Thyroid gland (tissue), 4 donors: ENCODE results near the gene CHRM3. TPM values are rescaled to one million over a fixed set of nuclear protein-coding genes. Genes with fewer than 3 reads are reported as not detected.
"Not testable (repeated sequence)": the region's sequence is repeated elsewhere in the genome, so short reads cannot be mapped to it uniquely, and the experiment has no call there.

Experiments
- DNase-seq, 2 donors: peaks; one replicate each; pipeline ENCODE4 v3.0.0-alpha.2; 2019
- H3K27ac ChIP-seq, 3 donors: fragments of 200-600 bp; sonication (generic); 1 replicate in 2 of 3; 2 replicates in 1 of 3; pipeline ENCODE4 v1.5.1; 2016 to 2019; ENCODE audit warnings: mild to moderate bottlenecking in 1 of 3, moderate library complexity in 1 of 3
- H3K27me3 ChIP-seq: fragments of 200-600 bp; sonication (generic); one replicate; pipeline ENCODE4 v1.5.1; 2019
- H3K36me3 ChIP-seq, 2 donors: fragments of 200-600 bp; sonication (generic); one replicate each; pipeline ENCODE4 v1.5.1; 2016 to 2019
- H3K4me1 ChIP-seq, 2 donors: fragments of 200-600 bp; sonication (generic); one replicate each; pipeline ENCODE4 v1.5.1; 2017 to 2019
- H3K4me3 ChIP-seq, 3 donors: fragments of 200-600 bp; sonication (generic); replicated peaks in 1 of 3; 1 replicate in 2 of 3; 2 replicates in 1 of 3; pipeline ENCODE4 v1.5.1; 2016; ENCODE audit warnings: mild to moderate bottlenecking in 1 of 3
- H3K9me3 ChIP-seq: fragments of 200-600 bp; sonication (generic); one replicate; pipeline ENCODE4 v1.5.1; 2017
- POLR2A ChIP-seq, 2 donors: fragments of 450-650 bp; IDR thresholded peaks; one replicate each; pipeline ENCODE4 v1.6.1; 2017; ENCODE audit warnings: antibody characterized with exemption in 2 of 2, mild to moderate bottlenecking in 2 of 2, moderate library complexity in 1 of 2
- WGBS, 2 donors: methylation state at CpG; one replicate each; pipeline ENCODE4 v1.1.5; 2017; 5-methylcytosine and 5-hydroxymethylcytosine counted together
- intact Hi-C: fragments of 100-400 bp; cut with DNase I; formaldehyde crosslinking; loops from one replicate; pipeline ENCODE4 v1.15.1; 2023
- total RNA-seq, 4 donors: library from RNA; depleted of rRNA; stranded (reverse); fragments of >200 nt; gene quantifications; one replicate each; pipeline ENCODE4 v1.2.3, GENCODE V29; 2016
- TF ChIP-seq, protein P1 (sequence below), 6 experiments: fragments of 200-600 bp in 3 of 6; fragments of 450-650 bp in 3 of 6; sonication (generic) in 3 of 6; IDR thresholded peaks; one replicate each; pipeline ENCODE4 v1.5.1; 2016 to 2019; ENCODE audit warnings: antibody characterized with exemption in 6 of 6, mild to moderate bottlenecking in 2 of 6, inconsistent platforms in 1 of 6, moderate library complexity in 1 of 6

The CHRM3 gene
- total RNA-seq, 4 donors from 2014 or later = 3.0 to 9.6 (median 6.2) TPM

DNA sequence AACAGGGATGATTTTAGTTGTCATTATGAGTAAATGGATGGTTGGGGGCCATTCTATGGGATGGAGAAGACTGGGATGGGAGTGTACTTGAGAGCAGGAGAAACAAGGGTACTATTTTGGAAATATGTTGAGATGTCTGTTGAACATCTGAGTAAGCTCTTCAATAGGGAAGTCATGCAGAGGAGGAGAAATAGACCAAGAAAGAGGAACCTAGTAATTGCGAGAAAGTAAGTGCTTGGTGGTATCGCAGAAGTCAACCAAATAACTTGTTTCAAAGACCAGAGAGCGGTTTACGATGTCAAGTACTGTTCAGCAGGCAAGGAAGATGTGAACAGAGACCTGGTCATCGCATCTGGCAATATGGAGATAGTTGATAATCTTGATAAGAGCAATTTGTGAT lies 22.4 kb upstream of the CHRM3 start:
- Histone ChIP-seq H3K27me3 (no peaks in the 10 kb centered on the region), H3K4me3 (no peak overlapping the region), H3K9me3 (no peaks in the 10 kb centered on the region), H3K36me3 (no peaks in the 10 kb centered on the region), H3K27ac (no peak overlapping the region), H3K4me1 (no peaks in the 10 kb centered on the region)
- DNase-seq = no peak
- no peak for TF ChIP-seq POLR2A (IDR thresholded peaks at IDR 0.05)
- intact Hi-C loops = no loop called here
- WGBS, 2 donors = 89 to 91% methylated on average over 5 of the region's 5 CpGs

DNA sequence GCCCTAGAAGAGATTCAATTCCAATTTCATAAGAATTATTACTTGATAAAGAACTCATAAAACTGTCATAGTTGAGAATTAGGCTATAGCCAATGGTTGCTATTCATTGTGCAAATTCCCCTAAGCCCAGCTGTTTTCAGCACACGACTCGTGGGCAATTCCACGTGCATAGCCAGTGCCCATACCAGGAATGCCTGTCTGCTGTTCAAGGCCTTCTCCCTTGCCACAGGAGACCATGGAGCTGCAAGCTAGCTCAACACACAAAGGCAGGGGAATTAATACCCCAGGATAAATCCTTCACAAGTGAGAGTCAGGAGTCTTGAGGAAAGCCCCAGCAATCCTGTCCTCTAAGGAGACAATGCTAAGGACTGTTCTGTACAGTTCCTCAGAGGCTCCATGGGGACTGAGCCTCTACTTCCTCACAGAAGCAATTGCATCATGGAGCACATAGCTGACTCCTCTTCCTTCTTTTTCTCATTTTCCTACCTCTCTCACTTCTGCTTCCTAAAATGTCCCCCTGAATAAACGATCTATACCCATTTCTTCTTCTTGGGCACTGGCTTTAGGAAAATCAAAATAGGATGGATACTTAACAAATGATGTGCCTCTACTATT lies 19.1 kb upstream of the CHRM3 start:
- WGBS, 2 donors = 85% methylated on average over 4 of the region's 4 CpGs
- intact Hi-C loops = no loop called here
- H3K4me3 ChIP-seq = no peak overlapping the region
- H3K9me3 ChIP-seq = no peaks in the 10 kb centered on the region
- H3K27ac ChIP-seq = no peak overlapping the region
- H3K4me1 ChIP-seq = no peaks in the 10 kb centered on the region
- H3K27me3 ChIP-seq = no peaks in the 10 kb centered on the region
- no peaks in the 10 kb centered on the region for H3K36me3 ChIP-seq
- no peak for TF ChIP-seq POLR2A (IDR thresholded peaks at IDR 0.05)
- TF ChIP-seq, protein P1, sequence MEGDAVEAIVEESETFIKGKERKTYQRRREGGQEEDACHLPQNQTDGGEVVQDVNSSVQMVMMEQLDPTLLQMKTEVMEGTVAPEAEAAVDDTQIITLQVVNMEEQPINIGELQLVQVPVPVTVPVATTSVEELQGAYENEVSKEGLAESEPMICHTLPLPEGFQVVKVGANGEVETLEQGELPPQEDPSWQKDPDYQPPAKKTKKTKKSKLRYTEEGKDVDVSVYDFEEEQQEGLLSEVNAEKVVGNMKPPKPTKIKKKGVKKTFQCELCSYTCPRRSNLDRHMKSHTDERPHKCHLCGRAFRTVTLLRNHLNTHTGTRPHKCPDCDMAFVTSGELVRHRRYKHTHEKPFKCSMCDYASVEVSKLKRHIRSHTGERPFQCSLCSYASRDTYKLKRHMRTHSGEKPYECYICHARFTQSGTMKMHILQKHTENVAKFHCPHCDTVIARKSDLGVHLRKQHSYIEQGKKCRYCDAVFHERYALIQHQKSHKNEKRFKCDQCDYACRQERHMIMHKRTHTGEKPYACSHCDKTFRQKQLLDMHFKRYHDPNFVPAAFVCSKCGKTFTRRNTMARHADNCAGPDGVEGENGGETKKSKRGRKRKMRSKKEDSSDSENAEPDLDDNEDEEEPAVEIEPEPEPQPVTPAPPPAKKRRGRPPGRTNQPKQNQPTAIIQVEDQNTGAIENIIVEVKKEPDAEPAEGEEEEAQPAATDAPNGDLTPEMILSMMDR (IDR thresholded peaks at IDR 0.05) = no peak
- no peak for DNase-seq

DNA sequence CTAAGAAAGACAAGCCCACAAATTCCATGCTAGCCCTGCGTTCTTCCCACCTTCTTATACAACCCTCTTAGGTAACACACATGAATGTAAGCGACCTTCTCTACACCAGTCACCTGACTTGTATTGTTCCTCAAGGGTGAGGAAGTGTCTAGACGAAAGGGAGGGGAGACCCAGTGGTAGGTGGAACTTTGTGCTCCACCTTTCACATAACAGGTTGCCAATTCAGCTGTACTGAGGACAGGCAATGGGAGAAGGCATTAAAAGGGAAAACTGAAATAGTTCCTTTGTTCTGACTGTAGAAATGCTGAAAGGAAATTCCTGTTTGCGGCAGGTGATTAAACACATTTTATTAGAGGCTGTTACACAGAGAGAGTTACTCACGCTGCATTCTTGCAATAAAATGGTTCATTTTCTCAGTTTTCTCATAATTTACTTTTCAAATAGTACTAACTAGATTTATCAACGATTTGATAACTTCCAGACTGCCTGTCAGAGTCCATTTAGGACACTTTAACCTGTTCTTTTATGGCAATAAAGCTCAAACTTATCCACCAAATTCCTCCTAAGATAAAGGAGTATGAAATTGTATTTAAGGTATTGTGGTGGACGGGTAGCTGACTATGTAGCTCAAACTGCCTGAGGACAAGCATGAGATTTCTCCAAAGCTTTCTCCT lies 17.8 kb upstream of the CHRM3 start:
- no peaks in the 10 kb centered on the region for H3K4me1 ChIP-seq
- no peaks in the 10 kb centered on the region for H3K9me3 ChIP-seq
- intact Hi-C loops = no loop called here
- H3K27me3 ChIP-seq = no peaks in the 10 kb centered on the region
- TF ChIP-seq POLR2A (IDR thresholded peaks at IDR 0.05) = no peak
- TF ChIP-seq, protein P1 (IDR thresholded peaks at IDR 0.05) = no peak
- whole genome bisulfite sequencing, 2 donors = 70 to 79% methylated on average over 7 of the region's 7 CpGs
- no peak overlapping the region for H3K27ac ChIP-seq
- H3K4me3 ChIP-seq = no peak overlapping the region
- no peaks in the 10 kb centered on the region for H3K36me3 ChIP-seq
- DNase-seq = no peak

DNA sequence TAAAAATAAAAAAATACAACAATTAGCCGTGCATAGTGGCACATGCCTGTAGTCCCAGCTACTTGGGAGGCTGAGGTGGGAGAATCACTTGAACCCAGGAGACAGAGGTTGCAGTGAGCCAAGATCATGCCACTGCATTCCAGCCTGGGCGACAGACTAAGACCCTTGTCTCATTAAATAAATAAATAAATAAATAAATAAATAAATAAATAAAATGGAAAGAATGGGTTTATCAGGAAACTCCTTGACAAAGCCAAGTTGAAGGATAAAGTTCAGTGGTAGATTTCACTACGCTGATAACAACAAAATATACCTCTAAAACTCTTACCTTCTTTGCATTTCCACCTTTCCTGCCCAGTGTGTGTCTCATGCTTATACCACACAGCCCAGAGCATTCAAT lies 15.5 kb upstream of the CHRM3 start:
- H3K4me1 ChIP-seq, DNase-seq, H3K27ac ChIP-seq, H3K4me3 ChIP-seq, H3K27me3 ChIP-seq, H3K9me3 ChIP-seq, intact Hi-C loops, H3K36me3 ChIP-seq: not testable (repeated sequence)
- WGBS, 2 donors = 61 to 65% methylated on average over 3 of the region's 3 CpGs

DNA sequence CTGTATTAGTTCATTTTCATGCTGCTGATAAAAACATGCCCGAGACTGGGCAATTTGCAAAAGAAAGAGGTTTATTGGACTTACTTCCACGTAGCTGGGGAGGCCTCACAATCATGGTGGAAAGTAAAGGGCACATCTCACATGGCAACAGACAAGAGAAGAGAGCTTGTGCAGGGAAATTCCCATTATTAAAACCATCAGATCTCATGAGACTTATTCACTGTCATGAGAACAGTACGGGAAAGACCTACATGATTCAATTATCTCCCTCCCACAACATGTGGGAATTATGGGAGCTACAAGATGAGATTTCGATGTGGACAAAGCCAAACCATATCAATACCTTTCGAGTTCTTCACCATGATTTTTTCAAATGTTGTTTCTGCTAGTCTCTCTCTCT lies 3.7 kb upstream of the CHRM3 start:
- TF ChIP-seq POLR2A (IDR thresholded peaks at IDR 0.05) = no peak
- TF ChIP-seq, protein P1 (IDR thresholded peaks at IDR 0.05) = no peak
- WGBS, 2 donors = 88 to 91% methylated on average over 5 of the region's 5 CpGs
- Histone ChIP-seq H3K4me1 (peaks cover 5 to 7% of the 10 kb centered on the region in 2 donors), H3K27ac (no peak overlapping the region), H3K27me3 (no peaks in the 10 kb centered on the region), H3K36me3 (no peaks in the 10 kb centered on the region), H3K9me3 (no peaks in the 10 kb centered on the region), H3K4me3 (no peak overlapping the region)
- DNase-seq = no peak
- intact Hi-C loops = no loop called here

DNA sequence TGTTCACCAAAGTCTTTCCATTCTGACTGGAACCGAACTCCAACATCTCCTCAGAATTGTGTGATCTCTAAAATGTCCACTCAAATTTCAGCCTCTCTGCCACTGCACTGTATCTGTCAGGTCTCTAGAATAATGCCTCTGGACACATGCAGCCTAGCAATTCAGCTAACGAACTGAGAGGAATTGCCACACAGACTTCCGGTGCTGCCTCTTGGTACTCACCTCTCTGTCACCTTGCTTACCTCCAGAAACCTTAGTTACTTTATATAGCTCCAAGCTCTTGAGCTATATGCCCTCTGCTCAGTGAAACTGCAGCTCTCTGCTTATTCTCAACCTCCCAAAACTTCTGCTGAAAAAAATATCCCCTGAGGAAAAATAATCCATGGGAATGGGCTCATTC lies 2.7 kb upstream of the CHRM3 start:
- Histone ChIP-seq H3K27me3 (no peaks in the 10 kb centered on the region), H3K4me3 (no peak overlapping the region), H3K36me3 (no peaks in the 10 kb centered on the region), H3K4me1 (peaks cover 5 to 9% of the 10 kb centered on the region in 2 donors), H3K27ac (no peak overlapping the region), H3K9me3 (no peaks in the 10 kb centered on the region)
- DNase-seq = no peak
- intact Hi-C loops = no loop called here
- 87 to 93% methylated on average over 3 of the region's 3 CpGs for WGBS, 2 donors
- TF ChIP-seq, protein P1 (IDR thresholded peaks at IDR 0.05) = no peak
- no peak for TF ChIP-seq POLR2A (IDR thresholded peaks at IDR 0.05)
